Measurements from ENCODE around the gene SLC10A1. TPM values are rescaled to one million over a fixed set of nuclear protein-coding genes. Genes with fewer than 3 reads are reported as not detected.

SLC10A1 gene
- total RNA-seq, 1 experiment from 2014 or later, result not detected

DNA sequence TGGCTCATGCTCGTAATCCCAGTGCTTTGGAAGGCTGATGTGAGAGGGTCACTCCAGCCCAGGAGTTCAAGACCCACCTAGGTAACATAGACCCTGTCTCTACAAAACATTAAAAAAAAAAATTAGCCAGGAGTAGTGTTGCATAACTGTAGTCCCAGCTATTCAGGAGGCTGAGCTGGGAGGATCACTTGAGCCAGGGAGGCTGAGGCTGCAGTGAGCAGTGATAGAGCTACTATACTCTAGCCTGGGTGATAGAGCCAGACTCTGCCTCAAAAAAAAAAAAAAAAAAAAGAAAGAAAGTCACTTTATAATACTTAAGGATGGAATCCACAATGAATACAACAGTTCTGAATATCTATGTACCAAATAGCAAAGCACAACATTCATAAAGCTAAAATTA is 10.2 kb upstream of the SLC10A1 start:
- Histone ChIP-seq H3K9ac (ENCODE audit: extremely low read depth, insufficient read length, low read length) (no peak overlapping the region), H4K8ac (replicated peaks; ENCODE audit: insufficient read length, low read depth, low read length) (no peak overlapping the region), H3K79me1 (ENCODE audit: insufficient read depth, low read depth, low read length, poor library complexity, severe bottlenecking) (no peaks in the 10 kb centered on the region), H3K23ac (ENCODE audit: insufficient read length, low read depth, low read length) (no peak overlapping the region), H3K4me2 (ENCODE audit: insufficient read depth, insufficient read length, low read length) (no peak overlapping the region), H3K79me2 (ENCODE audit: insufficient read depth, low read length) (no peaks in the 10 kb centered on the region), H3K14ac (ENCODE audit: insufficient read depth, low read length) (no peak overlapping the region), H2BK5ac (ENCODE audit: insufficient read length, low read length) (no peak overlapping the region), H3K56ac (ENCODE audit: insufficient read length, low read depth, low read length) (no peak overlapping the region), H2BK12ac (ENCODE audit: insufficient read length, low read depth, low read length) (no peak overlapping the region), H3K27me3 (ENCODE audit: insufficient read depth, low read length) (no peaks in the 10 kb centered on the region), H3T11ph (ENCODE audit: low read length) (no peak overlapping the region), H3K4me1 (ENCODE audit: insufficient read depth, low read length) (no peaks in the 10 kb centered on the region), H2BK120ac (ENCODE audit: low read depth, low read length, poor library complexity, severe bottlenecking) (no peak overlapping the region), H2BK15ac (ENCODE audit: low read depth, low read length) (no peak overlapping the region), H2BK20ac (ENCODE audit: low read depth, low read length, poor library complexity, severe bottlenecking) (no peak overlapping the region), H4K20me1 (ENCODE audit: control insufficient read depth, insufficient read depth, insufficient read length) (no peaks in the 10 kb centered on the region), H3K18ac (ENCODE audit: insufficient read length, low read depth, low read length) (no peak overlapping the region), H3K27ac (ENCODE audit: insufficient read length, low read depth, low read length) (no peak overlapping the region), H4K5ac (ENCODE audit: insufficient read length, low read depth, low read length) (no peak overlapping the region), H3K9me3 (ENCODE audit: control insufficient read depth, low read depth, low read length) (no peaks in the 10 kb centered on the region), H3K4ac (ENCODE audit: low read depth, low read length) (no peak overlapping the region), H2AFZ (ENCODE audit: low read length) (no peak overlapping the region), H3K23me2 (ENCODE audit: insufficient read length, low read depth, low read length, poor library complexity, severe bottlenecking) (no peaks in the 10 kb centered on the region), H4K91ac (ENCODE audit: insufficient read length, low read depth, low read length) (no peak overlapping the region), H2AK5ac (ENCODE audit: insufficient read length, low read length) (no peak overlapping the region)
- no CpG with 5 or more reads among the region's 1 CpG for WGBS (ENCODE audit: extremely low coverage, insufficient read length, low lambda C conversion rate)
- no peak overlapping the region for H3K27ac Mint-ChIP-seq
- no peaks in the 10 kb centered on the region; a peak in 1 of 5 replicates for H3K9me3 Mint-ChIP-seq
- peaks cover 6 to 12% of the 10 kb centered on the region in 2 experiments for H3K4me1 Mint-ChIP-seq
- DNase-seq, result no peak
- TF ChIP-seq, protein P1, sequence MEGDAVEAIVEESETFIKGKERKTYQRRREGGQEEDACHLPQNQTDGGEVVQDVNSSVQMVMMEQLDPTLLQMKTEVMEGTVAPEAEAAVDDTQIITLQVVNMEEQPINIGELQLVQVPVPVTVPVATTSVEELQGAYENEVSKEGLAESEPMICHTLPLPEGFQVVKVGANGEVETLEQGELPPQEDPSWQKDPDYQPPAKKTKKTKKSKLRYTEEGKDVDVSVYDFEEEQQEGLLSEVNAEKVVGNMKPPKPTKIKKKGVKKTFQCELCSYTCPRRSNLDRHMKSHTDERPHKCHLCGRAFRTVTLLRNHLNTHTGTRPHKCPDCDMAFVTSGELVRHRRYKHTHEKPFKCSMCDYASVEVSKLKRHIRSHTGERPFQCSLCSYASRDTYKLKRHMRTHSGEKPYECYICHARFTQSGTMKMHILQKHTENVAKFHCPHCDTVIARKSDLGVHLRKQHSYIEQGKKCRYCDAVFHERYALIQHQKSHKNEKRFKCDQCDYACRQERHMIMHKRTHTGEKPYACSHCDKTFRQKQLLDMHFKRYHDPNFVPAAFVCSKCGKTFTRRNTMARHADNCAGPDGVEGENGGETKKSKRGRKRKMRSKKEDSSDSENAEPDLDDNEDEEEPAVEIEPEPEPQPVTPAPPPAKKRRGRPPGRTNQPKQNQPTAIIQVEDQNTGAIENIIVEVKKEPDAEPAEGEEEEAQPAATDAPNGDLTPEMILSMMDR (conservative IDR thresholded peaks at IDR 0.05), result no peak
- H3K36me3 Mint-ChIP-seq (ENCODE audit: insufficient read depth in 1 of 3, low read depth in 3 of 3), result no peaks in the 10 kb centered on the region; a peak in 1 of 7 replicates
- H3K27me3 Mint-ChIP-seq (ENCODE audit: low read depth), result no peaks in the 10 kb centered on the region; the same call in 1 of the 2 replicates
- H3K4me3 Mint-ChIP-seq, result no peak overlapping the region

All from H9 (cell line).